Transverse colon (tissue), 4 donors: Measurements from ENCODE around the gene IL7R. TPM values are rescaled to one million over a fixed set of nuclear protein-coding genes. Genes with fewer than 3 reads are reported as not detected.

ENCODE experiments used
- DNase-seq: peaks from one replicate; pipeline ENCODE4 v3.0.0-alpha.2; 2019
- H3K27ac ChIP-seq, 4 donors: fragments of 200-600 bp; sonication (generic); 2 replicates each; pipeline ENCODE4 v1.5.1; 2016 to 2018; ENCODE audit warnings: inconsistent platforms in 4 of 4
- H3K27me3 ChIP-seq: fragments of 200-600 bp; sonication (generic); 2 replicates; pipeline ENCODE4 v1.5.1; 2017; ENCODE audit warnings: inconsistent platforms
- H3K36me3 ChIP-seq, 4 donors: fragments of 200-600 bp; sonication (generic); 2 replicates each; pipeline ENCODE4 v1.5.1; 2017 to 2019; ENCODE audit warnings: inconsistent platforms in 4 of 4
- H3K4me1 ChIP-seq, 4 donors: fragments of 200-600 bp; sonication (generic); 2 replicates each; pipeline ENCODE4 v1.5.1; 2017 to 2020; ENCODE audit warnings: inconsistent platforms in 4 of 4
- H3K4me3 ChIP-seq, 4 donors: fragments of 200-600 bp; sonication (generic); 1 replicate in 1 of 4; 2 replicates in 3 of 4; pipeline versions ENCODE4 v1.5.1 to v1.6.1; 2017 to 2019; ENCODE audit warnings: inconsistent platforms in 4 of 4
- H3K9me3 ChIP-seq, 2 donors: fragments of 200-600 bp; sonication (generic); 2 replicates each; pipeline ENCODE4 v1.5.1; 2017 to 2019; ENCODE audit warnings: inconsistent platforms in 2 of 2
- CTCF ChIP-seq, 5 experiments: fragments of 200-600 bp in 3 of 5; fragments of 450-650 bp in 2 of 5; sonication (generic) in 3 of 5; IDR thresholded peaks; 1 replicate in 2 of 5; 2 replicates in 3 of 5; pipeline ENCODE4 v1.5.1; 2016 to 2017; ENCODE audit warnings: antibody characterized with exemption in 5 of 5, inconsistent platforms in 3 of 5, mild to moderate bottlenecking in 2 of 5, moderate library complexity in 1 of 5
- EP300 ChIP-seq: sonication (generic); formaldehyde crosslinking; IDR thresholded peaks from one replicate; pipeline ENCODE4 v1.6.1; 2017; ENCODE audit warnings: antibody characterized with exemption, low read depth
- POLR2A ChIP-seq: fragments of 450-650 bp; IDR thresholded peaks from one replicate; pipeline ENCODE4 v1.6.1; 2016; ENCODE audit warnings: antibody characterized with exemption, mild to moderate bottlenecking, moderate library complexity
- POLR2AphosphoS5 ChIP-seq, 3 donors: sonication (generic); formaldehyde crosslinking; IDR thresholded peaks; one replicate each; pipeline ENCODE4 v1.6.1; 2016; ENCODE audit warnings: antibody characterized with exemption in 3 of 3
- WGBS, 2 donors: methylation state at CpG; one replicate each; pipeline ENCODE4 v1.1.5; 2018; ENCODE audit warnings: low coverage in 1 of 2; 5-methylcytosine and 5-hydroxymethylcytosine counted together
- in situ Hi-C, 4 donors: fragments of 200-750 bp; cut with MboI; loops; one replicate each; pipeline versions ENCODE4 v1.15.0 to v1.15.1; 2017; ENCODE audit warnings: low sequenced_read_pairs in 3 of 4, low pct_ligation_motif_present in 1 of 4, low pct_unique_long_range_greater_than_20kb in 1 of 4
- intact Hi-C: fragments of 100-400 bp; cut with DNase I; formaldehyde crosslinking; loops from one replicate; pipeline ENCODE4 v1.15.1; 2023; ENCODE audit warnings: low total_unique reads
- small RNA-seq, 4 donors: library from RNA; depleted of rRNA; stranded (forward); fragments of <200 nt; gene quantifications; one replicate each; pipeline ENCODE3, GENCODE V24; 2016
- total RNA-seq, 4 donors: library from RNA; depleted of rRNA; stranded (reverse); fragments of >200 nt; gene quantifications; one replicate each; pipeline ENCODE4 v1.1.0, GENCODE V29; 2016

Gene IL7R
- total RNA-seq, 4 donors from 2014 or later, result 3.2 to 54.8 (median 17.9) TPM

- no peaks in the 10 kb centered on the region for H3K9me3 ChIP-seq
- intact Hi-C loops (loop anchor here (10.0 kb wide), 1 partner anchor 150 kb away; no protein-coding TSS in a partner anchor), in situ Hi-C loops (loop anchor here (10.0 to 25.0 kb wide), 5 partner anchors 150 to 838 kb away; no protein-coding TSS in a partner anchor)
- DNase-seq, result peak; percentile 59
- H3K4me1 ChIP-seq, result peaks cover 0 to 9% (median 4%) of the 10 kb centered on the region in 4 donors
- no peaks in the 10 kb centered on the region for H3K36me3 ChIP-seq
- H3K27me3 ChIP-seq, result peaks cover 19% of the 10 kb centered on the region
- H3K4me3 ChIP-seq, result no peak overlapping the region
- no peak overlapping the region for H3K27ac ChIP-seq
- peak; percentile 28 to 51 (median 46) for TF ChIP-seq CTCF (IDR thresholded peaks at IDR 0.05)
- TF ChIP-seq EP300, result no peak
- 13 to 30% methylated on average over 7 to 21 of the region's 21 CpGs for WGBS, 2 donors
These were observed 68.4 kb downstream of the IL7R start for GRCh38 chr5:35924950-35925722.

GRCh38 chr5:35926389-35927051, 69.8 kb downstream of the IL7R start:
- Histone ChIP-seq H3K9me3 (no peaks in the 10 kb centered on the region), H3K27ac (no peak overlapping the region), H3K4me1 (peaks cover 0 to 9% (median 4%) of the 10 kb centered on the region in 4 donors), H3K27me3 (peaks cover 19% of the 10 kb centered on the region), H3K4me3 (no peak overlapping the region), H3K36me3 (no peaks in the 10 kb centered on the region)
- peak; percentile 26 for DNase-seq
- TF ChIP-seq CTCF (IDR thresholded peaks at IDR 0.05) (peak; percentile 74 to 87 (median 81)), POLR2AphosphoS5 (IDR thresholded peaks at IDR 0.05) (no peak), POLR2A (no peak)
- in situ Hi-C loops, result loop anchor here (10.0 to 25.0 kb wide), 3 partner anchors 152 to 839 kb away; no protein-coding TSS in a partner anchor
- intact Hi-C loops, result loop anchor here (10.0 kb wide), 1 partner anchor 152 kb away; no protein-coding TSS in a partner anchor
- WGBS, 2 donors, result 38 to 40% methylated on average over 8 to 13 of the region's 13 CpGs

Small RNA genes lying within 50 kb of the gene (small RNA-seq; reads per million reads assigned to genes)
- 0 reads per million in 4 donors for gene AC112204.1

Other genes starting within 250 kb of the IL7R start
- gene SPEF2, start 239.0 kb upstream of the IL7R start, total RNA-seq, result 1 to 10 TPM in 3 of 4 donors, not detected in 1; 2.4 to 9.4 (median 5.1) TPM
- not detected for gene CAPSL, start 81.7 kb downstream of the IL7R start, total RNA-seq
- not detected for gene UGT3A1, start 134.5 kb downstream of the IL7R start, total RNA-seq
- under 1 TPM in 1 of 4 donors, not detected in 3; 0.48 TPM for gene UGT3A2, start 210.0 kb downstream of the IL7R start, total RNA-seq